IMR-90 (cell line): ENCODE data around the gene APOL3. TPM values are rescaled to one million over a fixed set of nuclear protein-coding genes. Genes with fewer than 3 reads are reported as not detected.

ENCODE experiments used
- ATAC-seq: fragments of 200-7000 bp; cut with Tn5 transposase; 2 replicates; pipeline ENCODE4 v1.9.1; 2020; ENCODE audit warnings: low read depth, mild to moderate bottlenecking, moderate library complexity
- BruUV-seq: library from RNA; stranded (reverse); fragments of 400-500 nt; replicated peaks from 2 replicates; lab custom pipeline; 2021; lab: Mats Ljungman, UMichigan
- CTCF ChIA-PET: fragments of 300-600 bp; formaldehyde crosslinking; extraction: SDS; loops from one replicate; lab custom pipeline; 2021; ENCODE audit warnings: antibody characterized with exemption; lab: Yijun Ruan, JAX
- POLR2A ChIA-PET: fragments of 300-600 bp; sonication (Branson Sonifier 250); formaldehyde crosslinking; loops from one replicate; lab custom pipeline; 2022; ENCODE audit warnings: antibody characterized with exemption; ENCODE audit not compliant: unreplicated experiment; lab: Charles Lee
- DNase-seq: peaks from one replicate; pipeline ENCODE4 v3.0.0; 2013
- H2AFZ ChIP-seq: replicated peaks from 2 replicates; pipeline ENCODE3; 2013; ENCODE audit warnings: low read length, mild to moderate bottlenecking; ENCODE audit not compliant: poor library complexity
- H2AK5ac ChIP-seq: 2 replicates; pipeline ENCODE4 v1.6.1; 2013; ENCODE audit warnings: low read depth, low read length, inconsistent platforms
- H2AK9ac ChIP-seq: replicated peaks from 2 replicates; pipeline ENCODE3; 2013; ENCODE audit warnings: mild to moderate bottlenecking, low read depth, low read length, moderate library complexity; ENCODE audit not compliant: poor library complexity
- H2BK120ac ChIP-seq: 2 replicates; pipeline ENCODE4 v1.6.1; 2013; ENCODE audit warnings: low read depth, low read length, inconsistent platforms
- H2BK15ac ChIP-seq: 3 replicates; pipeline ENCODE4 v1.6.1; 2013; ENCODE audit warnings: low read depth, low read length, inconsistent platforms
- H2BK20ac ChIP-seq: 2 replicates; pipeline ENCODE4 v1.6.1; 2013; ENCODE audit warnings: low read depth, mild to moderate bottlenecking, inconsistent platforms, low read length, moderate library complexity
- H2BK5ac ChIP-seq: 2 replicates; pipeline ENCODE4 v1.6.1; 2013; ENCODE audit warnings: mild to moderate bottlenecking, low read depth, low read length, inconsistent platforms; ENCODE audit not compliant: poor library complexity, severe bottlenecking
- H3K14ac ChIP-seq: replicated peaks from 2 replicates; pipeline ENCODE4 v1.6.1; 2013; ENCODE audit warnings: low read depth, low read length, inconsistent platforms
- H3K18ac ChIP-seq: 2 replicates; pipeline ENCODE4 v1.6.1; 2013; ENCODE audit warnings: low read depth, low read length, control low read depth
- H3K23ac ChIP-seq: 2 replicates; pipeline ENCODE4 v1.6.1; 2013; ENCODE audit warnings: low read depth, low read length, inconsistent platforms
- H3K27ac ChIP-seq: 2 replicates; pipeline ENCODE4 v1.5.1; 2013; ENCODE audit warnings: mild to moderate bottlenecking, control low read depth, low read length; ENCODE audit not compliant: insufficient read depth
- H3K27me3 ChIP-seq: 2 replicates; pipeline ENCODE4 v1.6.1; 2013; ENCODE audit warnings: low read length; ENCODE audit not compliant: control insufficient read depth, insufficient read depth
- H3K36me3 ChIP-seq: 2 replicates; pipeline ENCODE4 v1.6.1; 2013; ENCODE audit warnings: low read length, mixed read lengths; ENCODE audit not compliant: control insufficient read depth, insufficient read depth
- H3K4ac ChIP-seq: 2 replicates; pipeline ENCODE4 v1.6.1; 2013; ENCODE audit warnings: low read depth, low read length, inconsistent platforms
- H3K4me1 ChIP-seq: 2 replicates; pipeline ENCODE4 v1.6.1; 2013; ENCODE audit warnings: low read length, mixed read lengths; ENCODE audit not compliant: control insufficient read depth, insufficient read depth
- H3K4me2 ChIP-seq: 2 replicates; pipeline ENCODE4 v1.6.1; 2013; ENCODE audit warnings: low read depth, mild to moderate bottlenecking, control low read depth, low read length, moderate library complexity
- H3K4me3 ChIP-seq: 2 replicates; pipeline ENCODE4 v1.5.1; 2013; ENCODE audit warnings: low read depth, mild to moderate bottlenecking, control low read depth, low read length, moderate library complexity; ENCODE audit not compliant: insufficient read depth
- H3K56ac ChIP-seq: 2 replicates; pipeline ENCODE4 v1.6.1; 2013; ENCODE audit warnings: low read length, inconsistent platforms; ENCODE audit not compliant: insufficient read depth; ENCODE audit errors: extremely low read depth
- H3K79me1 ChIP-seq, 2 experiments: 2 replicates each; pipeline ENCODE4 v1.6.1; 2013; ENCODE audit warnings: low read length in 2 of 2, inconsistent platforms in 1 of 2, low read depth in 1 of 2
- H3K9ac ChIP-seq: 2 replicates; pipeline ENCODE4 v1.6.1; 2013; ENCODE audit warnings: low read depth, low read length, control low read depth
- H3K9me1 ChIP-seq: 2 replicates; pipeline ENCODE4 v1.6.1; 2013; ENCODE audit warnings: low read length, inconsistent platforms; ENCODE audit not compliant: insufficient read depth
- H3K9me3 ChIP-seq: 2 replicates; pipeline ENCODE4 v1.6.1; 2013; ENCODE audit warnings: low read length; ENCODE audit not compliant: control insufficient read depth, insufficient read depth
- H4K20me1 ChIP-seq: 2 replicates; pipeline ENCODE4 v1.6.1; 2013; ENCODE audit warnings: low read length, inconsistent platforms; ENCODE audit not compliant: insufficient read depth
- H4K5ac ChIP-seq: 2 replicates; pipeline ENCODE4 v1.6.1; 2013; ENCODE audit warnings: mild to moderate bottlenecking, low read depth, low read length, control low read depth
- H4K8ac ChIP-seq, 2 experiments: 2 replicates each; pipeline ENCODE4 v1.6.1; 2013; ENCODE audit warnings: low read depth in 2 of 2, low read length in 2 of 2, control low read depth in 1 of 2, inconsistent platforms in 1 of 2
- H4K91ac ChIP-seq: 2 replicates; pipeline ENCODE4 v1.6.1; 2013; ENCODE audit warnings: low read depth, low read length, inconsistent platforms; ENCODE audit not compliant: insufficient read depth
- CEBPB ChIP-seq: IDR thresholded peaks from 2 replicates; pipeline ENCODE4 v1.6.1; 2012; ENCODE audit warnings: low read depth, low read length, improper control_type of control experiment
- CHD1 ChIP-seq: IDR thresholded peaks from 2 replicates; pipeline ENCODE4 v1.6.1; 2012; ENCODE audit warnings: low read depth, low read length, improper control_type of control experiment
- FOS ChIP-seq: fragments of 150-350 bp; IDR thresholded peaks from 2 replicates; pipeline ENCODE4 v1.6.1; 2016; ENCODE audit warnings: low read depth, low read length
- MAZ ChIP-seq: IDR thresholded peaks from 2 replicates; pipeline ENCODE4 v1.6.1; 2012; ENCODE audit warnings: low read depth, mild to moderate bottlenecking, low read length, improper control_type of control experiment, moderate library complexity, borderline replicate concordance
- MXI1 ChIP-seq: IDR thresholded peaks from 2 replicates; pipeline ENCODE4 v1.6.1; 2012; ENCODE audit warnings: low read depth, mild to moderate bottlenecking, low read length, moderate library complexity, borderline replicate concordance
- POLR2A ChIP-seq: IDR thresholded peaks from 2 replicates; pipeline ENCODE4 v1.6.1; 2012; ENCODE audit warnings: mild to moderate bottlenecking, low read depth, low read length
- SMC3 ChIP-seq: fragments of 150-350 bp; IDR thresholded peaks from 2 replicates; pipeline ENCODE4 v1.6.1; 2016; ENCODE audit warnings: low read depth, mild to moderate bottlenecking, antibody characterized with exemption, low read length, moderate library complexity
- USF2 ChIP-seq: fragments of 150-350 bp; IDR thresholded peaks from 2 replicates; pipeline ENCODE4 v1.6.1; 2017; ENCODE audit warnings: mild to moderate bottlenecking, antibody characterized with exemption, low read length, low read depth
- WGBS, 2 experiments: methylation state at CpG; one replicate each; pipeline versions ENCODE4 v1.1.5 to v1.1.7; 2013; ENCODE audit warnings: missing lambda C conversion rate in 2 of 2; ENCODE audit not compliant: insufficient read length in 1 of 2; ENCODE audit errors: extremely low coverage in 2 of 2; 5-methylcytosine and 5-hydroxymethylcytosine counted together
- dilution Hi-C: fragments of 300-500 bp; cut with HindIII; formaldehyde crosslinking; loops from one replicate; pipeline ENCODE4 v1.14.3; 2018; ENCODE audit warnings: low sequenced_read_pairs; ENCODE audit not compliant: unreplicated experiment
- in situ Hi-C: fragments of 300-500 bp; cut with MboI; formaldehyde crosslinking; loops from 3 replicates; pipeline ENCODE4 v1.14.3; 2019; ENCODE audit warnings: low sequenced_read_pairs, inconsistent platforms, mixed read lengths
- intact Hi-C: fragments of 100-400 bp; cut with micrococcal nuclease; formaldehyde crosslinking; loops from 2 replicates; pipeline ENCODE4 v1.10.0; 2022
- polyA plus RNA-seq, 3 experiments: library from polyadenylated mRNA; depleted of rRNA; stranded (reverse); fragments of >200 nt; gene quantifications; 2 replicates each; pipeline ENCODE4 v1.2.3, GENCODE V29; 2012; ENCODE audit warnings: low replicate concordance in 1 of 3
- total RNA-seq: library from RNA; depleted of rRNA; stranded (reverse); fragments of >200 nt; gene quantifications from 2 replicates; pipeline ENCODE4 v1.2.3, GENCODE V29; 2012
- TF ChIP-seq, protein P1 (sequence below): conservative IDR thresholded peaks from 2 replicates; pipeline ENCODE4 v1.5.1; 2012; ENCODE audit warnings: mild to moderate bottlenecking, low read depth, low read length, improper control_type of control experiment
- TF ChIP-seq, protein P2 (sequence below): fragments of 150-350 bp; IDR thresholded peaks from 2 replicates; pipeline ENCODE4 v1.6.1; 2016; ENCODE audit warnings: low read depth, mild to moderate bottlenecking, low read length, moderate library complexity, borderline replicate concordance

APOL3 gene
- total and polyA plus RNA-seq, 2 of the 4 experiments (the other 2 are of a cell fraction) = 1.4 to 2.3 TPM

- ChIA-PET POLR2A (no interaction called here), CTCF (no interaction called here)
- Histone ChIP-seq H2BK5ac (no peak overlapping the region), H2BK15ac (no peak overlapping the region), H4K20me1 (no peaks in the 10 kb centered on the region), H3K4ac (no peak overlapping the region), H3K9me1 (no peaks in the 10 kb centered on the region), H4K8ac (no peak overlapping the region), H4K91ac (no peak overlapping the region), H2BK20ac (no peak overlapping the region), H3K36me3 (no peaks in the 10 kb centered on the region), H3K27me3 (no peaks in the 10 kb centered on the region; the same call in 1 of the 2 replicates), H2AK9ac (no peak overlapping the region), H3K4me3 (no peak overlapping the region), H2AFZ (no peak overlapping the region), H2AK5ac (no peak overlapping the region), H2BK120ac (no peak overlapping the region), H3K4me2 (no peak overlapping the region), H4K5ac (no peak overlapping the region), H3K56ac (no peak overlapping the region), H3K9ac (no peak overlapping the region), H3K9me3 (no peaks in the 10 kb centered on the region; the same call in 1 of the 2 replicates), H3K4me1 (no peaks in the 10 kb centered on the region), H3K18ac (no peak overlapping the region), H3K27ac (no peak overlapping the region), H3K79me1 (no peaks in the 10 kb centered on the region), H3K23ac (no peak overlapping the region), H3K14ac (no peak overlapping the region)
- no peak for DNase-seq
- no CpG with 5 or more reads among the region's 2 CpGs for WGBS, 2 experiments
- TF ChIP-seq SMC3 (no peak), FOS (no peak), MAZ (no peak), POLR2A (no peak), CEBPB (no peak), MXI1 (no peak), CHD1 (no peak), USF2 (no peak)
- TF ChIP-seq, protein P1, sequence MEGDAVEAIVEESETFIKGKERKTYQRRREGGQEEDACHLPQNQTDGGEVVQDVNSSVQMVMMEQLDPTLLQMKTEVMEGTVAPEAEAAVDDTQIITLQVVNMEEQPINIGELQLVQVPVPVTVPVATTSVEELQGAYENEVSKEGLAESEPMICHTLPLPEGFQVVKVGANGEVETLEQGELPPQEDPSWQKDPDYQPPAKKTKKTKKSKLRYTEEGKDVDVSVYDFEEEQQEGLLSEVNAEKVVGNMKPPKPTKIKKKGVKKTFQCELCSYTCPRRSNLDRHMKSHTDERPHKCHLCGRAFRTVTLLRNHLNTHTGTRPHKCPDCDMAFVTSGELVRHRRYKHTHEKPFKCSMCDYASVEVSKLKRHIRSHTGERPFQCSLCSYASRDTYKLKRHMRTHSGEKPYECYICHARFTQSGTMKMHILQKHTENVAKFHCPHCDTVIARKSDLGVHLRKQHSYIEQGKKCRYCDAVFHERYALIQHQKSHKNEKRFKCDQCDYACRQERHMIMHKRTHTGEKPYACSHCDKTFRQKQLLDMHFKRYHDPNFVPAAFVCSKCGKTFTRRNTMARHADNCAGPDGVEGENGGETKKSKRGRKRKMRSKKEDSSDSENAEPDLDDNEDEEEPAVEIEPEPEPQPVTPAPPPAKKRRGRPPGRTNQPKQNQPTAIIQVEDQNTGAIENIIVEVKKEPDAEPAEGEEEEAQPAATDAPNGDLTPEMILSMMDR = no peak
- TF ChIP-seq, protein P2, sequence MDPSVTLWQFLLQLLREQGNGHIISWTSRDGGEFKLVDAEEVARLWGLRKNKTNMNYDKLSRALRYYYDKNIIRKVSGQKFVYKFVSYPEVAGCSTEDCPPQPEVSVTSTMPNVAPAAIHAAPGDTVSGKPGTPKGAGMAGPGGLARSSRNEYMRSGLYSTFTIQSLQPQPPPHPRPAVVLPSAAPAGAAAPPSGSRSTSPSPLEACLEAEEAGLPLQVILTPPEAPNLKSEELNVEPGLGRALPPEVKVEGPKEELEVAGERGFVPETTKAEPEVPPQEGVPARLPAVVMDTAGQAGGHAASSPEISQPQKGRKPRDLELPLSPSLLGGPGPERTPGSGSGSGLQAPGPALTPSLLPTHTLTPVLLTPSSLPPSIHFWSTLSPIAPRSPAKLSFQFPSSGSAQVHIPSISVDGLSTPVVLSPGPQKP = no peak
- dilution Hi-C loops = no loop called here
- ATAC-seq = no peak
- intact Hi-C loops = no loop called here
- in situ Hi-C loops = no loop called here
- BruUV-seq = no TSS peak
Measured at GRCh38 chr22:36106910-36107309, 53.6 kb downstream of the APOL3 start.
